ENCODE results near the gene IGSF8. TPM values are rescaled to one million over a fixed set of nuclear protein-coding genes. Genes with fewer than 3 reads are reported as not detected.

IGSF8 gene
- total RNA-seq, 1 donor from 2014 or later = 42.8 TPM

DNA sequence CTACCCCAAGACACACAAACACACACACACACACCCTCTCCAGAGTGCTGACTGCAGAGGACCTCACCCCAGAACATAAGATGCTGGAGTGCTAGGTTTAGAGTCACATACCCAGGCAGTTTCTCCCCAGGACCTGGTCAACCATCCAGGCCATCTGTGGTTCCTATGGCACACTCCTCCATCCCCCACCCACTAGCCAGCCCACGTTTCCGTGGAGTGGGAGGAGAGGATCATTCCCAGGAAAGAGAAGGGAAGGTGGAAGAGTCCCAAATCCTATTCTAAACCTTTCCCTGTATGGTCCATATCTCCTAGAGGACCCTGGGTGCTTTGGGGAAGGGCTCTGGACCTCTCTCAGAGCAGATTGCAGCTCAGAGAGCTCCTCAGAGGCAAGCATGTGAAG is 15.9 kb downstream of the IGSF8 start:
- H3K27ac Mint-ChIP-seq (ENCODE audit: unreplicated experiment) = no peak overlapping the region
- peaks cover 3% of the 10 kb centered on the region for H3K36me3 Mint-ChIP-seq (ENCODE audit: low read depth, unreplicated experiment)
- H3K9ac ChIP-seq (ENCODE audit: low read length) = no peak overlapping the region
- H2AFZ ChIP-seq (ENCODE audit: low read depth, low read length) = peak overlapping the region; percentile 34
- peaks cover 45% of the 10 kb centered on the region for H3K27me3 ChIP-seq (ENCODE audit: insufficient read depth, low read length)
- H3K9me3 ChIP-seq (ENCODE audit: insufficient read depth, low read depth, low read length) = no peaks in the 10 kb centered on the region
- peaks cover 71% of the 10 kb centered on the region for H3K27me3 Mint-ChIP-seq (ENCODE audit: low read depth, unreplicated experiment)
- peaks cover 6% of the 10 kb centered on the region for H4K20me1 ChIP-seq (ENCODE audit: insufficient read depth, low read length)
- H3K4me3 ChIP-seq (ENCODE audit: insufficient read depth, low read depth, low read length) = no peak overlapping the region
- H3K4me1 ChIP-seq (ENCODE audit: insufficient read depth, low read length) = peaks cover 6% of the 10 kb centered on the region
- no peak for FAIRE-seq
- H3K79me2 ChIP-seq (ENCODE audit: insufficient read depth, low read length) = no peaks in the 10 kb centered on the region
- H3K36me3 ChIP-seq (ENCODE audit: insufficient read depth, low read length) = no peaks in the 10 kb centered on the region
- H3K4me1 Mint-ChIP-seq (ENCODE audit: low read depth, unreplicated experiment) = no peaks in the 10 kb centered on the region
- no peak overlapping the region for H3K4me3 Mint-ChIP-seq (ENCODE audit: unreplicated experiment)
- TF ChIP-seq EZH2 (IDR thresholded peaks at IDR 0.05; ENCODE audit: insufficient read depth, low read length) = no peak
- no peak for TF ChIP-seq CTCF (IDR thresholded peaks at IDR 0.05; ENCODE audit: insufficient read depth, low read depth, low read length)
- DNase-seq (ENCODE audit: low read depth) = no peak
- no peak overlapping the region for H3K4me2 ChIP-seq (ENCODE audit: low read length)
- no peak overlapping the region for H3K27ac ChIP-seq (ENCODE audit: low read depth, low read length)
- H3K9me3 Mint-ChIP-seq (ENCODE audit: unreplicated experiment) = peaks cover 1% of the 10 kb centered on the region

DNA sequence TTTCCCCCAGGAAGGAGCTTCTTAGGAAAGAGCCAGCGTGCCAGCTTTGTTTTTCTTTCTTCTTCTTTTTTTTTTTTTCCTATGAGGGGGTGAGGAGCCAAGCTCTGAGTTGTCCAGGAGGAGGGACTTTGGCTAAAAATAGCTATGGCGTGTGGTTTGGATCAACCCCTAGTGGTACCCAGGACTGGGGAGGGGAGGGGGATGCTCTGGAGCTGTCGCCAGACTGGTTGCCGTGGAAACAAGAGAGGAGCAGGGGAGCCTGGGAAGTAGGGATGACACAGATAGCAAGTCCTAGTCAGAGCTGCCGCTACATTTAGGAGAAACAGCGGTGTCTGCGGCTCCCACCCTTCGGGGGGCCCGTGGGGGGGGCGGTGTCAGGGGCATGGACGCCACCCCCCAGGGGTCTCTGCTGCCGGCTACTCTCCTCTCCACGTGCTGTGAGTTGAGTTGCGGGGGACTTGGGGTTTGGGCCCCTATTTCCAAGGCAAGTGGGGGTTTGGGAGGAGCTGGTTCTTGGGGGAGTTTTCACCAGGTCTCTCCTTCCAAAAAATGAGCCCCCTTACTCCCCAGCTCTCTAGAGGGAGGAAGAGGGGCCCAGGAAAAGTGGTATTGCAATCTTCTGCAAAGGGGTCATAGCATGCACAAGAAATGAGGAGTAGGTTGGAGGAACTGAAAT is 17.0 kb downstream of the IGSF8 start, which contains the start of gene KCNJ9:
Gene KCNJ9 (plus strand): TSS at position 278 of the 676 bp plus-strand sequence. CDS start 2,493 bp downstream, outside the sequence.
- Histone ChIP-seq H2AFZ (ENCODE audit: low read depth, low read length) (peak within 1 kb of the TSS; percentile 34), H3K4me3 (ENCODE audit: insufficient read depth, low read depth, low read length) (no peak within 1 kb of the TSS), H3K79me2 (ENCODE audit: insufficient read depth, low read length) (no peaks in the 10 kb centered on the region), H3K27ac (ENCODE audit: low read depth, low read length) (no peak within 1 kb of the TSS), H3K4me2 (ENCODE audit: low read length) (peak within 1 kb of the TSS; percentile 7), H3K9me3 (ENCODE audit: insufficient read depth, low read depth, low read length) (no peaks in the 10 kb centered on the region), H3K4me1 (ENCODE audit: insufficient read depth, low read length) (peaks cover 6% of the 10 kb centered on the region), H3K36me3 (ENCODE audit: insufficient read depth, low read length) (no peaks in the 10 kb centered on the region), H4K20me1 (ENCODE audit: insufficient read depth, low read length) (peaks cover 6% of the 10 kb centered on the region), H3K27me3 (ENCODE audit: insufficient read depth, low read length) (peaks cover 49% of the 10 kb centered on the region), H3K9ac (ENCODE audit: low read length) (no peak within 1 kb of the TSS)
- no peak for TF ChIP-seq EZH2 (IDR thresholded peaks at IDR 0.05; ENCODE audit: insufficient read depth, low read length)
- TF ChIP-seq CTCF (IDR thresholded peaks at IDR 0.05; ENCODE audit: insufficient read depth, low read depth, low read length) = no peak
- DNase-seq (ENCODE audit: low read depth) (peak; percentile 8), FAIRE-seq (no peak)
- no peaks in the 10 kb centered on the region for H3K4me1 Mint-ChIP-seq (ENCODE audit: low read depth, unreplicated experiment)
- peaks cover 1% of the 10 kb centered on the region for H3K9me3 Mint-ChIP-seq (ENCODE audit: unreplicated experiment)
- H3K27ac Mint-ChIP-seq (ENCODE audit: unreplicated experiment) = no peak within 1 kb of the TSS
- peaks cover 3% of the 10 kb centered on the region for H3K36me3 Mint-ChIP-seq (ENCODE audit: low read depth, unreplicated experiment)
- peaks cover 64% of the 10 kb centered on the region for H3K27me3 Mint-ChIP-seq (ENCODE audit: low read depth, unreplicated experiment)
- H3K4me3 Mint-ChIP-seq (ENCODE audit: unreplicated experiment) = no peak within 1 kb of the TSS
